ENCODE results near the gene PPP5C. TPM values are rescaled to one million over a fixed set of nuclear protein-coding genes. Genes with fewer than 3 reads are reported as not detected.

The PPP5C gene
- polyA plus RNA-seq, 1 donor from 2014 or later = 99.3 TPM

DNA sequence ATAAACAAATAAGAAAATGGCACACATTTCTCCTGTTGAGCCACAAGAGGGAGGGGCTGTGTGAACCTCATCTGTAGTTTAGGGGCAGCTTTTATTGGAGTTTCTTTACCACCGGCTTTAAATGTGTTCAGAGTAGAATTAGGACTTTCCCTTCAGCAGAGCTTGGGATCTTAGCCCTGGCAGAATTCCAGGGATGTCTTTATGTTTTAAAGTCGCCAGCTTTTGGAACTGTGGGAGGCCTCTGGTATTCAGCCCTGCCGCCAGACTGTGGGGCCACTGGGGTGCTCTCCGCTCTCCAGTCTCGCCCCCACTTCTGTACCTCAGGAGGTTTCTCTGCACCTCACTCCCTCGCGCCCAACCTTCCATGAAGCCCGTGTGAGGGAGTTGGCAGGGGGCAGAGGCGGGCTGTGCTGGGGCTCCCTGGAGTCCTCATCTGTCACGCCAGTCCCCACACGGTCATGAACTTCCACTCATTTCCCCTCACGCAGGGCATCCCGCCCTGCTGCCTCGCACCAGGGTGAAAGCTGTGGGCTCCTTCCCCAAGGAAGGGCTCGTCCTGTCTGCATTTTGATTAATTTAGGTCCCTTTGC lies 35.0 kb downstream of the PPP5C start:
- H3K27me3 ChIP-seq (ENCODE audit: insufficient read depth, low read depth, low read length) = no peaks in the 10 kb centered on the region
- no peaks in the 10 kb centered on the region for H4K20me1 ChIP-seq (ENCODE audit: insufficient read depth)
- no peak overlapping the region for H3K9ac ChIP-seq (ENCODE audit: low read length)
- peaks cover 3% of the 10 kb centered on the region for H3K79me2 ChIP-seq (replicated peaks; ENCODE audit: insufficient read depth, low read length)
- TF ChIP-seq EZH2 (IDR thresholded peaks at IDR 0.05; ENCODE audit: borderline replicate concordance, insufficient read depth, low read length, poor library complexity, severe bottlenecking) = no peak
- TF ChIP-seq, protein P1, sequence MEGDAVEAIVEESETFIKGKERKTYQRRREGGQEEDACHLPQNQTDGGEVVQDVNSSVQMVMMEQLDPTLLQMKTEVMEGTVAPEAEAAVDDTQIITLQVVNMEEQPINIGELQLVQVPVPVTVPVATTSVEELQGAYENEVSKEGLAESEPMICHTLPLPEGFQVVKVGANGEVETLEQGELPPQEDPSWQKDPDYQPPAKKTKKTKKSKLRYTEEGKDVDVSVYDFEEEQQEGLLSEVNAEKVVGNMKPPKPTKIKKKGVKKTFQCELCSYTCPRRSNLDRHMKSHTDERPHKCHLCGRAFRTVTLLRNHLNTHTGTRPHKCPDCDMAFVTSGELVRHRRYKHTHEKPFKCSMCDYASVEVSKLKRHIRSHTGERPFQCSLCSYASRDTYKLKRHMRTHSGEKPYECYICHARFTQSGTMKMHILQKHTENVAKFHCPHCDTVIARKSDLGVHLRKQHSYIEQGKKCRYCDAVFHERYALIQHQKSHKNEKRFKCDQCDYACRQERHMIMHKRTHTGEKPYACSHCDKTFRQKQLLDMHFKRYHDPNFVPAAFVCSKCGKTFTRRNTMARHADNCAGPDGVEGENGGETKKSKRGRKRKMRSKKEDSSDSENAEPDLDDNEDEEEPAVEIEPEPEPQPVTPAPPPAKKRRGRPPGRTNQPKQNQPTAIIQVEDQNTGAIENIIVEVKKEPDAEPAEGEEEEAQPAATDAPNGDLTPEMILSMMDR (IDR thresholded peaks at IDR 0.05; ENCODE audit: poor library complexity, severe bottlenecking) = no peak
- TF ChIP-seq POLR2AphosphoS5 (IDR thresholded peaks at IDR 0.05) = no peak
- no peak for TF ChIP-seq MXI1 (conservative IDR thresholded peaks at IDR 0.05; ENCODE audit: poor library complexity, severe bottlenecking)
- TF ChIP-seq, protein P2, sequence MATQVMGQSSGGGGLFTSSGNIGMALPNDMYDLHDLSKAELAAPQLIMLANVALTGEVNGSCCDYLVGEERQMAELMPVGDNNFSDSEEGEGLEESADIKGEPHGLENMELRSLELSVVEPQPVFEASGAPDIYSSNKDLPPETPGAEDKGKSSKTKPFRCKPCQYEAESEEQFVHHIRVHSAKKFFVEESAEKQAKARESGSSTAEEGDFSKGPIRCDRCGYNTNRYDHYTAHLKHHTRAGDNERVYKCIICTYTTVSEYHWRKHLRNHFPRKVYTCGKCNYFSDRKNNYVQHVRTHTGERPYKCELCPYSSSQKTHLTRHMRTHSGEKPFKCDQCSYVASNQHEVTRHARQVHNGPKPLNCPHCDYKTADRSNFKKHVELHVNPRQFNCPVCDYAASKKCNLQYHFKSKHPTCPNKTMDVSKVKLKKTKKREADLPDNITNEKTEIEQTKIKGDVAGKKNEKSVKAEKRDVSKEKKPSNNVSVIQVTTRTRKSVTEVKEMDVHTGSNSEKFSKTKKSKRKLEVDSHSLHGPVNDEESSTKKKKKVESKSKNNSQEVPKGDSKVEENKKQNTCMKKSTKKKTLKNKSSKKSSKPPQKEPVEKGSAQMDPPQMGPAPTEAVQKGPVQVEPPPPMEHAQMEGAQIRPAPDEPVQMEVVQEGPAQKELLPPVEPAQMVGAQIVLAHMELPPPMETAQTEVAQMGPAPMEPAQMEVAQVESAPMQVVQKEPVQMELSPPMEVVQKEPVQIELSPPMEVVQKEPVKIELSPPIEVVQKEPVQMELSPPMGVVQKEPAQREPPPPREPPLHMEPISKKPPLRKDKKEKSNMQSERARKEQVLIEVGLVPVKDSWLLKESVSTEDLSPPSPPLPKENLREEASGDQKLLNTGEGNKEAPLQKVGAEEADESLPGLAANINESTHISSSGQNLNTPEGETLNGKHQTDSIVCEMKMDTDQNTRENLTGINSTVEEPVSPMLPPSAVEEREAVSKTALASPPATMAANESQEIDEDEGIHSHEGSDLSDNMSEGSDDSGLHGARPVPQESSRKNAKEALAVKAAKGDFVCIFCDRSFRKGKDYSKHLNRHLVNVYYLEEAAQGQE (IDR thresholded peaks at IDR 0.05; ENCODE audit: borderline replicate concordance) = no peak
- TF ChIP-seq SMC3 (conservative IDR thresholded peaks at IDR 0.05; ENCODE audit: poor library complexity) = no peak
- no peak for TF ChIP-seq EP300 (conservative IDR thresholded peaks at IDR 0.05; ENCODE audit: poor library complexity, severe bottlenecking)
- TF ChIP-seq RAD21 (conservative IDR thresholded peaks at IDR 0.05) = no peak
- no peak for TF ChIP-seq TAF1 (IDR thresholded peaks at IDR 0.05; ENCODE audit: low read depth)
- H3K9me3 ChIP-seq (ENCODE audit: low read length) = no peaks in the 10 kb centered on the region
- H3K27ac ChIP-seq (ENCODE audit: low read length) = no peak overlapping the region
- H3K4me3 ChIP-seq (ENCODE audit: low read length) = no peak overlapping the region
- no peak overlapping the region for H2AFZ ChIP-seq (ENCODE audit: low read depth, low read length)
- peaks cover 3% of the 10 kb centered on the region for H3K36me3 ChIP-seq (ENCODE audit: insufficient read depth, low read length)
- no peaks in the 10 kb centered on the region for H3F3A ChIP-seq (ENCODE audit: insufficient read depth, low read length, poor library complexity, severe bottlenecking)
- no peak overlapping the region for H3K4me2 ChIP-seq (ENCODE audit: low read length)
- H3K9me2 ChIP-seq (ENCODE audit: insufficient read depth, low read length) = no peaks in the 10 kb centered on the region

DNA sequence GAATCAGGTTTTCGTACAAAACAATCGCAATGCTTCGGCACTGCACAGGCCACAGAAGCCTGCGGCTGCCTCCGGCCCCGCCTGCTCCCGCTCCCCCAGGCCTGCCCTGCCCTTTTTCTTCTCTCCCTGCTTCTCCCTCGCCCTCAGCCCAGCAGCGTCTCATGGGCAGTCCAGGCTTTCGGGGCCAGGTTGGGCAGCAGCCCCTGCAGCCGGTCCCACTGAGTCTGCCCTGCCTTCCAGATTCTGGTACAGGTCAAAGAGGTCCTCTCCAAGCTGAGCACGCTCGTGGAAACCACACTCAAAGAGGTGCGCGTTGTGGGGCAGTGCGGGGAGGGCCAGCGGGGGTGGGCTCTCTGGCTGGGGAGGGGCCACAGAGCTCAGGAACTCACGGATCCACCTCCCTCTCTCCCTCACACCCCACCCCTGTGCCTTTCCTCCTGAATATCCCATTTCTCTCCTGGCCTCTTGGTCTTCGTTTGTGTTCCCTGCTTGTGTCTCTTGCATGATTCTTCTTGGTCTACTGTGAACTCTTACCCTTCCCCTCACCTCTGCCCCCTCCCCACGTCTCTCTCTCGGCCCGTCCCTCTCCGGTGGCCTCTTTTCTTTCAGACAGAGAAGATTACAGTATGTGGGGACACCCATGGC lies 36.4 kb downstream of the PPP5C start:
- Histone ChIP-seq H3K27ac (ENCODE audit: low read length) (no peak overlapping the region), H3K9me3 (ENCODE audit: low read length) (no peaks in the 10 kb centered on the region), H3K4me2 (ENCODE audit: low read length) (no peak overlapping the region), H3K9ac (ENCODE audit: low read length) (no peak overlapping the region), H3K36me3 (ENCODE audit: insufficient read depth, low read length) (peaks cover 3% of the 10 kb centered on the region), H3K79me2 (replicated peaks; ENCODE audit: insufficient read depth, low read length) (peaks cover 3% of the 10 kb centered on the region), H2AFZ (ENCODE audit: low read depth, low read length) (no peak overlapping the region), H3F3A (ENCODE audit: insufficient read depth, low read length, poor library complexity, severe bottlenecking) (no peaks in the 10 kb centered on the region), H4K20me1 (ENCODE audit: insufficient read depth) (no peaks in the 10 kb centered on the region), H3K4me3 (ENCODE audit: low read length) (no peak overlapping the region), H3K27me3 (ENCODE audit: insufficient read depth, low read depth, low read length) (no peaks in the 10 kb centered on the region), H3K9me2 (ENCODE audit: insufficient read depth, low read length) (no peaks in the 10 kb centered on the region)
- no peak for TF ChIP-seq SMC3 (conservative IDR thresholded peaks at IDR 0.05; ENCODE audit: poor library complexity)
- TF ChIP-seq POLR2AphosphoS5 (IDR thresholded peaks at IDR 0.05) = no peak
- TF ChIP-seq, protein P2 (IDR thresholded peaks at IDR 0.05; ENCODE audit: borderline replicate concordance) = no peak
- TF ChIP-seq TAF1 (IDR thresholded peaks at IDR 0.05; ENCODE audit: low read depth) = no peak
- TF ChIP-seq RAD21 (conservative IDR thresholded peaks at IDR 0.05) = no peak
- TF ChIP-seq, protein P1 (IDR thresholded peaks at IDR 0.05; ENCODE audit: poor library complexity, severe bottlenecking) = no peak
- TF ChIP-seq MXI1 (conservative IDR thresholded peaks at IDR 0.05; ENCODE audit: poor library complexity, severe bottlenecking) = no peak
- TF ChIP-seq EP300 (conservative IDR thresholded peaks at IDR 0.05; ENCODE audit: poor library complexity, severe bottlenecking) = no peak
- no peak for TF ChIP-seq EZH2 (IDR thresholded peaks at IDR 0.05; ENCODE audit: borderline replicate concordance, insufficient read depth, low read length, poor library complexity, severe bottlenecking)
